DND-41 (cell line): ENCODE measurements around the gene CHAMP1.

Experiments used
- ATAC-seq: fragments of 200-7000 bp; cut with Tn5 transposase; 3 replicates; pipeline ENCODE4 v1.9.1; 2021; ENCODE audit warnings: low read depth; ENCODE audit not compliant: insufficient read depth
- DNase-seq: peaks from one replicate; pipeline ENCODE4 v3.0.0-alpha.2; 2020
- H2AFZ ChIP-seq: 2 replicates; pipeline ENCODE4 v1.6.0; 2012; ENCODE audit warnings: low read depth, low read length
- H3K27ac ChIP-seq: 2 replicates; pipeline ENCODE4 v1.5.1; 2012; ENCODE audit warnings: low read length, inconsistent platforms
- H3K27me3 ChIP-seq: fragments of 200-600 bp; sonication (generic); 2 replicates; pipeline ENCODE4 v1.6.0; 2012; ENCODE audit warnings: low read length, mild to moderate bottlenecking, inconsistent platforms; ENCODE audit not compliant: insufficient read depth, poor library complexity
- H3K36me3 ChIP-seq: 2 replicates; pipeline ENCODE4 v1.5.1; 2012; ENCODE audit warnings: low read length, inconsistent platforms; ENCODE audit not compliant: insufficient read depth
- H3K4me1 ChIP-seq: 2 replicates; pipeline ENCODE4 v1.5.1; 2012; ENCODE audit warnings: mild to moderate bottlenecking, low read length; ENCODE audit not compliant: insufficient read depth
- H3K4me2 ChIP-seq: 2 replicates; pipeline ENCODE4 v1.6.0; 2012; ENCODE audit warnings: mild to moderate bottlenecking, moderate library complexity, low read length, inconsistent platforms; ENCODE audit not compliant: insufficient read depth
- H3K4me3 ChIP-seq, 2 experiments: fragments of 200-600 bp in 1 of 2; shearing (Covaris generic) in 1 of 2; 2 replicates each; pipeline ENCODE4 v1.5.1; 2012 to 2016; ENCODE audit warnings: inconsistent platforms in 2 of 2, low read length in 2 of 2, mild to moderate bottlenecking in 2 of 2, low read depth in 1 of 2, moderate library complexity in 1 of 2
- H3K79me2 ChIP-seq: 2 replicates; pipeline ENCODE4 v1.6.0; 2012; ENCODE audit warnings: low read length, inconsistent platforms; ENCODE audit not compliant: insufficient read depth
- H3K9ac ChIP-seq: 2 replicates; pipeline ENCODE4 v1.6.0; 2012; ENCODE audit warnings: low read depth, mild to moderate bottlenecking, inconsistent platforms, low read length, moderate library complexity
- H3K9me3 ChIP-seq: 2 replicates; pipeline ENCODE4 v1.5.1; 2012; ENCODE audit warnings: low read length, moderate library complexity, mild to moderate bottlenecking, inconsistent platforms; ENCODE audit not compliant: insufficient read depth, severe bottlenecking
- H4K20me1 ChIP-seq: 2 replicates; pipeline ENCODE4 v1.6.0; 2012; ENCODE audit warnings: low read length; ENCODE audit not compliant: insufficient read depth
- EZH2 ChIP-seq: IDR thresholded peaks from 3 replicates; pipeline ENCODE4 v1.6.1; 2012; ENCODE audit warnings: borderline replicate concordance, low read depth, mild to moderate bottlenecking, moderate library complexity, low read length, inconsistent platforms; ENCODE audit not compliant: severe bottlenecking
- TF ChIP-seq, protein P1 (sequence below): IDR thresholded peaks from 2 replicates; pipeline ENCODE4 v1.5.1; 2012; ENCODE audit warnings: borderline replicate concordance, low read length, moderate library complexity, mild to moderate bottlenecking; ENCODE audit not compliant: poor library complexity, severe bottlenecking; ENCODE audit errors: extremely low read depth

The CHAMP1 gene

GRCh38 chr13:114309086-114309485 is 5.2 kb upstream of the CHAMP1 start:
- Histone ChIP-seq H3K9ac (no peak overlapping the region), H3K27ac (no peak overlapping the region), H3K9me3 (no peaks in the 10 kb centered on the region), H3K27me3 (no peaks in the 10 kb centered on the region), H3K36me3 (peaks cover 19% of the 10 kb centered on the region), H2AFZ (no peak overlapping the region), H3K4me1 (peaks cover 14% of the 10 kb centered on the region), H3K79me2 (peaks cover 8% of the 10 kb centered on the region), H4K20me1 (no peaks in the 10 kb centered on the region), H3K4me3 (no peak overlapping the region), H3K4me2 (no peak overlapping the region)
- ATAC-seq (no peak), DNase-seq (no peak)
- TF ChIP-seq, protein P1, sequence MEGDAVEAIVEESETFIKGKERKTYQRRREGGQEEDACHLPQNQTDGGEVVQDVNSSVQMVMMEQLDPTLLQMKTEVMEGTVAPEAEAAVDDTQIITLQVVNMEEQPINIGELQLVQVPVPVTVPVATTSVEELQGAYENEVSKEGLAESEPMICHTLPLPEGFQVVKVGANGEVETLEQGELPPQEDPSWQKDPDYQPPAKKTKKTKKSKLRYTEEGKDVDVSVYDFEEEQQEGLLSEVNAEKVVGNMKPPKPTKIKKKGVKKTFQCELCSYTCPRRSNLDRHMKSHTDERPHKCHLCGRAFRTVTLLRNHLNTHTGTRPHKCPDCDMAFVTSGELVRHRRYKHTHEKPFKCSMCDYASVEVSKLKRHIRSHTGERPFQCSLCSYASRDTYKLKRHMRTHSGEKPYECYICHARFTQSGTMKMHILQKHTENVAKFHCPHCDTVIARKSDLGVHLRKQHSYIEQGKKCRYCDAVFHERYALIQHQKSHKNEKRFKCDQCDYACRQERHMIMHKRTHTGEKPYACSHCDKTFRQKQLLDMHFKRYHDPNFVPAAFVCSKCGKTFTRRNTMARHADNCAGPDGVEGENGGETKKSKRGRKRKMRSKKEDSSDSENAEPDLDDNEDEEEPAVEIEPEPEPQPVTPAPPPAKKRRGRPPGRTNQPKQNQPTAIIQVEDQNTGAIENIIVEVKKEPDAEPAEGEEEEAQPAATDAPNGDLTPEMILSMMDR = no peak
- no peak for TF ChIP-seq EZH2

DNA sequence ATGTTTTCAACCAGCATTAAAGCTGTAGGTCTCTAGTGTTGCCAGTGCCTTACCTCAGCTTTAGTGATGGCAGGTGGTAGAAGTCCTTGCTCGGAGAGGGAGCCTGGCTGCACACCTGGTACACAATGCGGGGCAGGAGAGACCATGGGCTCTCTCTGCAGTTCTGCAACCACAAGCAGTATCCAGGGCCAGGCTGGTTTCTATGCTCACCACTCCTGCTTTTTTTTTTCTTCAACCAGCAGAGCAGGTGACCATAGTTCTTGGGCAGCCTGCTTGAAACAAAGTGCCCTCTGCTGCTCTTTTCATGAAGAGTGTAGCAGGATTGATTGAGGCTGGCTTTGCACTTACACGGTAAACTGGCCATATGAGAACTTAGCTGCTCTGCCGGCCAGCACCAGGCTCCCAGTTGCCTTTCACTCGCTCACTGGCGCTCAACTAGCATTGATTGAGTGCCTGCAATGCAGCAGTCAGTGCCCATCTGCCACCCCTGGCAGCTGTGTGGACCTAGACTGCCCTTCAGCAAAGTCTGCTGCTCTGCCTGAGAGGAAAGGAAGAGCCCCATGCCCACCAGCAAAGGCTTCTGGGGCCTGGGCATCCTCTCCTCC is 4.4 kb upstream of the CHAMP1 start:
- no peak overlapping the region for H3K27ac ChIP-seq
- peaks cover 12% of the 10 kb centered on the region for H3K36me3 ChIP-seq
- H3K9me3 ChIP-seq = no peaks in the 10 kb centered on the region
- no peak overlapping the region for H3K4me3 ChIP-seq
- H3K4me2 ChIP-seq = no peak overlapping the region
- peaks cover 16% of the 10 kb centered on the region for H3K4me1 ChIP-seq
- ATAC-seq (no peak), DNase-seq (no peak)
- H4K20me1 ChIP-seq = 0 out of 2 replicates have a peak, but pooled peaks cover 1% of the 10 kb centered on the region
- TF ChIP-seq, protein P1 = no peak
- no peak for TF ChIP-seq EZH2
- H2AFZ ChIP-seq = no peak overlapping the region
- H3K79me2 ChIP-seq = peaks cover 15% of the 10 kb centered on the region
- H3K27me3 ChIP-seq = no peaks in the 10 kb centered on the region
- H3K9ac ChIP-seq = no peak overlapping the region

- H3K27me3 ChIP-seq = no peaks in the 10 kb centered on the region
- no peak for DNase-seq
- H3K4me3 ChIP-seq = no peak overlapping the region
- no peaks in the 10 kb centered on the region for H3K9me3 ChIP-seq
- ATAC-seq = no peak
- H3K4me1 ChIP-seq = peaks cover 26% of the 10 kb centered on the region
- H3K27ac ChIP-seq = no peak overlapping the region
- TF ChIP-seq, protein P1 = no peak
- no peak for TF ChIP-seq EZH2
- peaks cover 26% of the 10 kb centered on the region for H3K79me2 ChIP-seq
- H2AFZ ChIP-seq = no peak overlapping the region
- H3K36me3 ChIP-seq = peaks cover 13% of the 10 kb centered on the region
- H3K9ac ChIP-seq = no peak overlapping the region
- peaks cover 11% of the 10 kb centered on the region; the same call in 1 of the 2 replicates for H4K20me1 ChIP-seq
- H3K4me2 ChIP-seq = no peak overlapping the region
Observed at GRCh38 chr13:114310956-114311355, 3.3 kb upstream of the CHAMP1 start.
